AG09319 (cell line): ENCODE measurements around the gene FARS2.

Experiments used
- DNase-seq: peaks from one replicate; pipeline ENCODE4 v3.0.0-alpha.2; 2010; ENCODE audit warnings: low read depth; ENCODE audit errors: extremely low read depth
- TF ChIP-seq, protein P1 (sequence below): IDR thresholded peaks from 2 replicates; pipeline ENCODE4 v1.5.1; 2011; ENCODE audit warnings: low read depth, mild to moderate bottlenecking, inconsistent platforms, low read length, moderate library complexity

The FARS2 gene

DNA sequence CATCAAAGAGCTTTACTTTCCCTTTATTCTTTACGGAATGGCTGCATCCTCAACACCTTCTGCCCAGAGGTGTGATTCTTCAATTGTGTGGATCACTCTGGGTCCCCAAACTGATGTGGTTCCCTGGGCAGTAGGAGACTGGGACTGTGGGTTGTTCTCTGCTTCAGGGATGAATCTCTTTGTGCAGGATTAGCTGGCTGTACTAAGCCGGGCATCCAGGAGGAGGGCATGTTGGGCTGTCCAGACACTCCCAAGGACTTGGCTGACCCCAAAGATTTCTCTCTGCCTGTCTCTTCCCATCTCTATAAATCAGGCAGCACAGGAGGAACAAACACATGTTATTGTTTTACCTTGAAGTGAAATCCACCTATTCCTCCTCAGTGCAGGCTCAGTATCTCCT lies 15.3 kb downstream of the FARS2 start:
- TF ChIP-seq, protein P1, sequence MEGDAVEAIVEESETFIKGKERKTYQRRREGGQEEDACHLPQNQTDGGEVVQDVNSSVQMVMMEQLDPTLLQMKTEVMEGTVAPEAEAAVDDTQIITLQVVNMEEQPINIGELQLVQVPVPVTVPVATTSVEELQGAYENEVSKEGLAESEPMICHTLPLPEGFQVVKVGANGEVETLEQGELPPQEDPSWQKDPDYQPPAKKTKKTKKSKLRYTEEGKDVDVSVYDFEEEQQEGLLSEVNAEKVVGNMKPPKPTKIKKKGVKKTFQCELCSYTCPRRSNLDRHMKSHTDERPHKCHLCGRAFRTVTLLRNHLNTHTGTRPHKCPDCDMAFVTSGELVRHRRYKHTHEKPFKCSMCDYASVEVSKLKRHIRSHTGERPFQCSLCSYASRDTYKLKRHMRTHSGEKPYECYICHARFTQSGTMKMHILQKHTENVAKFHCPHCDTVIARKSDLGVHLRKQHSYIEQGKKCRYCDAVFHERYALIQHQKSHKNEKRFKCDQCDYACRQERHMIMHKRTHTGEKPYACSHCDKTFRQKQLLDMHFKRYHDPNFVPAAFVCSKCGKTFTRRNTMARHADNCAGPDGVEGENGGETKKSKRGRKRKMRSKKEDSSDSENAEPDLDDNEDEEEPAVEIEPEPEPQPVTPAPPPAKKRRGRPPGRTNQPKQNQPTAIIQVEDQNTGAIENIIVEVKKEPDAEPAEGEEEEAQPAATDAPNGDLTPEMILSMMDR: no peak
- DNase-seq: no peak

DNA sequence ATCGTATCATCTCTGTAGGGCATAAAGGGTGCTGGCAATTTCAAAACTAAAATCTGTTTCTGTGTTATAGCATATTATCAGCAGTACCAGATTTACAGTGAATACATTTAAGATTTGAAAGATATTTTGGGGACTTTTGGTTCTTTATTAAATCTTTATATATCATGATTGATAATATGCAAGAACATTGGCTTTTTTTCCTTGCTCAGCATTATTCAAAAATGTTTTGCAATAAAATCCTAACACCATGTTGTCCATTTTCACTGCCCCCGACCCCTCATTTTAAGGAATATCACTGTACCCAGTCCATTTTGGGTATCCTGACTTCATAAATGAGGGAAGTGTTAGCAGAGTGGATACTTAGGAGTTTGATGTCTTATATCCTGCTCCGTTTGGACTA lies 16.3 kb downstream of the FARS2 start:
- TF ChIP-seq, protein P1: no peak
- DNase-seq: no peak

DNA sequence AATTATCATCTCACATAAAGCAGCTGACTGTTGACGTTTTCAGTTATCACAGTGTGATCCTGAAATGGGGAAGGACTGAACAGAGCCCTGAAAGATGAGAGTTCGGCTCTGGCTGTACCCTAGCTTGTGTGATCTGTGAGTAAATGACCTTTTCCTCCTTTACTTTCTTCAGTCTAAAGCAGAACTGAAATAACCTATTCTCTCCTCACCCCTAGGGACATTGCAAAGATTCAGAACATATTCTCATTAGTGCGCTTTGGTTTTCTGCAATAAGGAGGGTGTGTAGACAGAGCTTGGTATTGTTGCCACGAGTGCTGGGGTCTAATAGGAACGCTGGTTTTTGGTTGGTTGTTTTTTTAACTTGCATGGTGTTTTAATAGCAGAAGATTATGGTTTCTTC lies 16.7 kb downstream of the FARS2 start:
- TF ChIP-seq, protein P1: no peak
- DNase-seq: no peak

DNA sequence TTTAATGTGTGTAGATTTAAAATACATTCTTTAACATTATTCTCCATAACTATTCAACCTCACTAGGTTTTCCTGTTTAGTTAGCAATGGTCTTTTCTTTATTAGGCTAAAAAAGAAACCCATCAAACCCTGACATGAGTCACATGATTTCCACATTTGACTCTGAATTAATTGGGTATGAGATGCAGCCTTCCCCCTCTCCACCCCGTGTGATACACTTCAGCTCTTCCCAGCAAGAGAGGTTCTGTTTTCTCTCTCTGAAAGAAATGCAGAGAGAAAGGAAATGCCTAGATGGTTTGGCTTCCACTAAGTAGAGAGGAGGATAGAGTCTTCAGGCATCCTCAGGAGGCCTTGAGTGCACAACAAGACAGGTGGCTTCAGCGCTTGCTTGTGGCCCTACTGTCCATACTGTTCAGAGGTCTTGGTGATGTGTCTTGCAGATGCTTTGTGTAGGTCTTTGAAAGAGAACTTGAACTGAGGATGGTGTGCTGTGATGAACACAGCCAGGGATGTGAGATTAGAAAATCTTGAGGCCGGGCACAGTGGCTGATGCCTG lies 17.3 kb downstream of the FARS2 start:
- DNase-seq: no peak
- TF ChIP-seq, protein P1: no peak

DNA sequence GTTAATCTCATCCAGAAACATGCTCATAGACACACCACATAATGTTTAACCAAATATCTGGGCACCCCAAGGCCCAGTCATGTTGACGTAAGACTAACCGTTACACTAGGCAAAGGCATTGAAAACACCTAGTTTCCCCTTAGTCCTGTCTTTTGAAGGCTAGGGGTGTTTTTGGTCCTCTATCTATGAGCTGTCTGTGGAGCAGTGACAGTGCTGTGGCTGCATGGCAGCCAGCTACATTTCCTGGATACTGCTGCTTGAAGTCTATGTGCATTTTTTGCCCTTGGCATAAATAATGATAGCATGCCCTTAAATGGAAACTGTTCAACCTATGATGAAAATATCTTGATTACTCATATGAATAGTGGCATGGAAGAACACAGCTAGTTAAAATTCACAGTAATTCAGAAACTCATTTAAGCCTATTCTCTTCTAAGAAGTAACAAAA lies 18.6 kb downstream of the FARS2 start:
- TF ChIP-seq, protein P1: no peak
- DNase-seq: no peak

DNA sequence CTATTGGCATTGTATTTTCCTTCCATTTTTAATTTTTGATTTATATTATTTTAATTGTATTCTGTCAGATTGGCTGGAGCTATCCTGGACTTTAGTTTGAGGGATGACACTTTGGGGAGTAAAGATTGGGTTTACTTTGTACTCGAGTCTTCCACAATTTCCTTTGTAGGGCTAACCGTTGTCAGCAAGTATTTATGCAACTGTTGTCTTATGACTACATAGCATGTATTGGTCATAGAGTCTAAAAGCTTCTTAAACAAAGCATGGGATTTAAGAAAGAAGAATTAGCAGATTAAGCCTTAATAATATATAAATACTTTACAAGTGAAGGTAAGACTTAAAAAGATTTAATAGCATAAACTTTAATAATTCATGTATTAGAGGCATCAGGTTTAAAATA lies 19.6 kb downstream of the FARS2 start:
- no peak for DNase-seq
- TF ChIP-seq, protein P1: no peak

DNA sequence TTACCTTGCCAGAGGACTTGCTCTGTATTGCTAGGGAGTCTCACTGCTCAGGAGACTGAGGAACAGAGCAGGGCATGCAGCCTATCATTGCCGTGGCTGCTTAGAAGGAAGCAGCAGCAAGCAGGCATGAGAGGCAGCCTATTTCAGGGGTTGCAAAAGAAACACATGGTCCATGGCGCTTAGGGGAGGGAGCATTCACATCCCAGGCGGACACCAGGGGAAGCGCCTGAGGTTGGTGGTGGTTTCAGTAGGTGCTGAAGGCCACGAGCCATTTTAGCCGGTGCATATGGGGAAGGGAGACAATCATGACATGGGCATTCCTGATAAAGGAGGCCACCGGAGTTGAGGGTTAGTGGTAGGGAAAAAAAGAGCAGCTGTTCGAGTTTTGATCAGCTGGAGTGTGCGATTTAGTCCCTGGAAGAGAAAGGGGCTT lies 20.9 kb downstream of the FARS2 start:
- no peak for DNase-seq
- TF ChIP-seq, protein P1: no peak
